HPDE6-E6E7 (cell line): ENCODE measurements around the gene SF3B1.
"Not testable (repeated sequence)": the region's sequence is repeated elsewhere in the genome, so short reads cannot be mapped to it uniquely, and the experiment has no call there.

ENCODE experiments used
- DNase-seq: peaks from one replicate; pipeline ENCODE4 v3.0.0; 2011; ENCODE audit warnings: missing footprints; ENCODE audit errors: extremely low spot score

The SF3B1 gene

GRCh38 chr2:197379308-197379917, 55.4 kb downstream of the SF3B1 start:
- not testable (repeated sequence) for DNase-seq

GRCh38 chr2:197378494-197379307, 56.1 kb downstream of the SF3B1 start:
- peak; percentile 41 for DNase-seq

- DNase-seq = no peak
Measured at GRCh38 chr2:197378086-197378485, 56.7 kb downstream of the SF3B1 start.

- DNase-seq = no peak
Measured at GRCh38 chr2:197377670-197378069, 57.2 kb downstream of the SF3B1 start.

GRCh38 chr2:197372592-197372991, 62.2 kb downstream of the SF3B1 start:
- no peak for DNase-seq

- DNase-seq = not testable (repeated sequence)
Measured at GRCh38 chr2:197370664-197371063, 64.2 kb downstream of the SF3B1 start.

- no peak for DNase-seq
Measured at GRCh38 chr2:197369933-197370320, 64.9 kb downstream of the SF3B1 start.

- no peak for DNase-seq
Measured at GRCh38 chr2:197369228-197369932, 65.4 kb downstream of the SF3B1 start.

GRCh38 chr2:197368412-197368811, 66.4 kb downstream of the SF3B1 start:
- DNase-seq = no peak

GRCh38 chr2:197363998-197364397, 70.8 kb downstream of the SF3B1 start:
- DNase-seq = no peak

- DNase-seq = no peak
Measured at GRCh38 chr2:197360744-197361156, 74.1 kb downstream of the SF3B1 start.

GRCh38 chr2:197359859-197360258, 75.0 kb downstream of the SF3B1 start:
- no peak for DNase-seq

GRCh38 chr2:197358931-197359330, 75.9 kb downstream of the SF3B1 start:
- DNase-seq = no peak

GRCh38 chr2:197357986-197358385, 76.8 kb downstream of the SF3B1 start:
- DNase-seq = no peak

- DNase-seq = no peak
Measured at GRCh38 chr2:197356136-197356535, 78.7 kb downstream of the SF3B1 start.

GRCh38 chr2:197354169-197354558, 80.7 kb downstream of the SF3B1 start:
- DNase-seq = no peak

GRCh38 chr2:197353393-197354168, 81.2 kb downstream of the SF3B1 start:
- no peak for DNase-seq

GRCh38 chr2:197349699-197350098, 85.1 kb downstream of the SF3B1 start:
- no peak for DNase-seq

GRCh38 chr2:197348721-197349360, 86.0 kb downstream of the SF3B1 start:
- DNase-seq = no peak

- DNase-seq = no peak
Measured at GRCh38 chr2:197345846-197346370, 88.9 kb downstream of the SF3B1 start.

- DNase-seq = not testable (repeated sequence)
Measured at GRCh38 chr2:197343968-197344367, 90.9 kb downstream of the SF3B1 start.
